Measurements from ENCODE around the gene PUS7L.
A peak's percentile ranks its signal among the peaks of the same experiment; 100 is the strongest.
"Not testable (repeated sequence)": the region's sequence is repeated elsewhere in the genome, so short reads cannot be mapped to it uniquely, and the experiment has no call there.

Gene PUS7L

GRCh38 chr12:43758728-43759563, at the start of gene PUS7L, which contains the start of gene IRAK4:
PUS7L (minus strand) TSS chr12:43758790; CDS start chr12:43755245, 3,545 bp downstream.
IRAK4 (plus strand) TSS chr12:43758951; CDS start chr12:43768112, 9,161 bp downstream.
- DNase-seq (ENCODE audit: low read depth in 4 of 4, low spot score in 1 of 4): peak; percentile 85 to 92 (median 88)

GRCh38 chr12:43807386-43807785, 48.8 kb upstream of the PUS7L start:
- DNase-seq (ENCODE audit: low read depth in 4 of 4, low spot score in 1 of 4): no peak

- DNase-seq (ENCODE audit: low read depth in 4 of 4, low spot score in 1 of 4): no peak
These were observed 48.1 kb upstream of the PUS7L start for GRCh38 chr12:43806737-43807072.

GRCh38 chr12:43805860-43806736, 47.5 kb upstream of the PUS7L start, which contains the start of gene TWF1:
TWF1 (minus strand) TSS chr12:43806317; CDS start chr12:43806245, 72 bp downstream.
- peak; percentile 65 to 83 (median 74) for DNase-seq (ENCODE audit: low read depth in 4 of 4, low spot score in 1 of 4)

GRCh38 chr12:43805149-43805859, 46.7 kb upstream of the PUS7L start:
- no peak for DNase-seq (ENCODE audit: low read depth in 4 of 4, low spot score in 1 of 4)

GRCh38 chr12:43797561-43798217, 39.1 kb upstream of the PUS7L start:
- no peak for DNase-seq (ENCODE audit: low read depth in 4 of 4, low spot score in 1 of 4)

- no peak for DNase-seq (ENCODE audit: low read depth in 4 of 4, low spot score in 1 of 4)
These were observed 37.2 kb upstream of the PUS7L start for GRCh38 chr12:43795716-43796280.

- no peak for DNase-seq (ENCODE audit: low read depth in 4 of 4, low spot score in 1 of 4)
These were observed 31.4 kb upstream of the PUS7L start for GRCh38 chr12:43789941-43790340.

- no peak for DNase-seq (ENCODE audit: low read depth in 4 of 4, low spot score in 1 of 4)
These were observed 28.5 kb upstream of the PUS7L start for GRCh38 chr12:43786899-43787693.

- DNase-seq (ENCODE audit: low read depth in 4 of 4, low spot score in 1 of 4): no peak
These were observed 17.9 kb upstream of the PUS7L start for GRCh38 chr12:43776498-43776897.

- no peak for DNase-seq (ENCODE audit: low read depth in 4 of 4, low spot score in 1 of 4)
These were observed 7.7 kb upstream of the PUS7L start for GRCh38 chr12:43766291-43766690.

GRCh38 chr12:43764528-43764927, 5.9 kb upstream of the PUS7L start:
- DNase-seq (ENCODE audit: low read depth in 4 of 4, low spot score in 1 of 4): no peak

- no peak for DNase-seq (ENCODE audit: low read depth in 4 of 4, low spot score in 1 of 4)
These were observed 5.2 kb upstream of the PUS7L start for GRCh38 chr12:43763769-43764168.

- no peak for DNase-seq (ENCODE audit: low read depth in 4 of 4, low spot score in 1 of 4)
These were observed 4.0 kb upstream of the PUS7L start for GRCh38 chr12:43762596-43762995.

GRCh38 chr12:43761500-43761899, 2.9 kb upstream of the PUS7L start:
- no peak for DNase-seq (ENCODE audit: low read depth in 4 of 4, low spot score in 1 of 4)

- DNase-seq (ENCODE audit: low read depth in 4 of 4, low spot score in 1 of 4): no peak
These were observed 1.8 kb upstream of the PUS7L start for GRCh38 chr12:43760396-43760795.

GRCh38 chr12:43758247-43758727, 303 bp downstream of the PUS7L start:
- peak in 2 of 4 experiments; percentile 7 to 8 for DNase-seq (ENCODE audit: low read depth in 4 of 4, low spot score in 1 of 4)

GRCh38 chr12:43754015-43754414, 4.6 kb downstream of the PUS7L start:
- no peak for DNase-seq (ENCODE audit: low read depth in 4 of 4, low spot score in 1 of 4)

GRCh38 chr12:43751360-43751759, 7.2 kb downstream of the PUS7L start:
- not testable (repeated sequence) for DNase-seq (ENCODE audit: low read depth in 4 of 4, low spot score in 1 of 4)

Measured in stimulated activated CD4-positive, alpha-beta T cell treated with anti-CD3 and anti-CD28 coated beads, Interleukin-1b, Interleukin-23, amount 100 ng/mL, for 24 hours (primary cell).